Spleen (tissue), 11 donors: Measurements from ENCODE around the gene DIP2C. TPM values are rescaled to one million over a fixed set of nuclear protein-coding genes. Genes with fewer than 3 reads are reported as not detected.
"Not testable (repeated sequence)": the region's sequence is repeated elsewhere in the genome, so short reads cannot be mapped to it uniquely, and the experiment has no call there.

ENCODE experiments used
- DNase-seq: peaks from one replicate; pipeline ENCODE4 v3.0.0-alpha.2; 2020
- H3K27ac ChIP-seq, 8 donors: fragments of 200-600 bp; sonication (generic) in 7 of 8; 1 replicate in 4 of 8; 2 replicates in 4 of 8; pipeline versions ENCODE4 v1.5.0 to v1.8.0; 2016 to 2021; ENCODE audit warnings: inconsistent platforms in 4 of 8, mild to moderate bottlenecking in 4 of 8, moderate library complexity in 1 of 8
- H3K27me3 ChIP-seq, 7 donors: fragments of 200-600 bp; sonication (generic) in 6 of 7; replicated peaks in 1 of 7; 1 replicate in 4 of 7; 2 replicates in 3 of 7; pipeline versions ENCODE4 v1.5.0 to v1.8.0; 2016 to 2021; ENCODE audit warnings: inconsistent platforms in 3 of 7, mild to moderate bottlenecking in 1 of 7
- H3K36me3 ChIP-seq, 6 donors: fragments of 200-600 bp; sonication (generic) in 5 of 6; 1 replicate in 4 of 6; 2 replicates in 2 of 6; pipeline versions ENCODE4 v1.5.0 to v1.8.0; 2016 to 2021; ENCODE audit warnings: inconsistent platforms in 2 of 6
- H3K4me1 ChIP-seq, 6 donors: fragments of 200-600 bp; sonication (generic) in 5 of 6; 1 replicate in 3 of 6; 2 replicates in 3 of 6; pipeline versions ENCODE4 v1.5.0 to v1.8.0; 2016 to 2021; ENCODE audit warnings: inconsistent platforms in 3 of 6
- H3K4me3 ChIP-seq, 8 donors: fragments of 200-600 bp; sonication (generic) in 7 of 8; 1 replicate in 4 of 8; 2 replicates in 4 of 8; pipeline versions ENCODE4 v1.5.0 to v1.8.0; 2016 to 2021; ENCODE audit warnings: inconsistent platforms in 4 of 8, mild to moderate bottlenecking in 4 of 8, moderate library complexity in 2 of 8
- H3K9me3 ChIP-seq, 8 donors: fragments of 200-600 bp; sonication (generic) in 7 of 8; 1 replicate in 4 of 8; 2 replicates in 4 of 8; pipeline versions ENCODE4 v1.5.0 to v1.8.0; 2016 to 2021; ENCODE audit warnings: inconsistent platforms in 4 of 8
- POLR2A ChIP-seq, 3 donors: fragments of 450-650 bp; IDR thresholded peaks; one replicate each; pipeline ENCODE4 v1.5.1; 2017; ENCODE audit warnings: antibody characterized with exemption in 3 of 3, mild to moderate bottlenecking in 1 of 3
- POLR2AphosphoS5 ChIP-seq, 3 donors: sonication (generic); formaldehyde crosslinking; IDR thresholded peaks; one replicate each; pipeline ENCODE4 v1.5.1; 2017; ENCODE audit warnings: antibody characterized with exemption in 3 of 3
- WGBS, 5 donors: extraction: QIAGEN DNeasy Blood & Tissue Kit in 3 of 5; methylation state at CpG; one replicate each; pipeline versions ENCODE4 v1.1.5 to v1.1.7; 2013 to 2018; 5-methylcytosine and 5-hydroxymethylcytosine counted together
- intact Hi-C: fragments of 100-400 bp; cut with DNase I; formaldehyde crosslinking; loops from one replicate; pipeline ENCODE4 v1.15.0; 2023; ENCODE audit warnings: low total_unique reads
- polyA plus RNA-seq, 3 donors: library from polyadenylated mRNA; stranded (reverse); fragments of 200-250 nt; gene quantifications; one replicate each; pipeline ENCODE4 v1.2.1, GENCODE V29; 2013
- total RNA-seq, 7 donors: library from RNA; depleted of rRNA in 3 of 7; stranded (reverse); fragments of >200 nt in 3 of 7; fragmentation: NEBNext Ultra II Directional in 4 of 7; extraction: Animal tissue kit (Norgen Biotek cat#: 25700) in 4 of 7; gene quantifications; one replicate each; pipeline versions ENCODE4 v1.1.0 to v1.2.1, GENCODE V29; 2016 to 2021
- TF ChIP-seq, protein P1 (sequence below), 11 experiments: fragments of 200-600 bp in 7 of 11; fragments of 450-650 bp in 4 of 11; sonication (generic) in 4 of 11; IDR thresholded peaks in 8 of 11; conservative IDR thresholded peaks in 3 of 11; 1 replicate in 7 of 11; 2 replicates in 4 of 11; pipeline versions ENCODE4 v1.4.0 to v1.8.0; 2016 to 2021; ENCODE audit warnings: antibody characterized with exemption in 11 of 11, inconsistent platforms in 4 of 11, mild to moderate bottlenecking in 1 of 11
- donor health status: healthy with polysubstance abuse.
- donor health status: DM: no; HTN: no; CAD: no; lungs with moderate emphysema.
- donor health status: DM: no; HTN: no; CAD: no.
- donor health status: Bipolar disorder and iron deficiency.
- donor health status: healthy.
- donor health status: DM: no; HTN: no; CAD: no.
- donor health status: DM: yes; HTN: yes; CAD: no.

DIP2C gene
- total and polyA plus RNA-seq, 10 donors, result 2.2 to 13.1 (median 9.0) TPM

- no peak for DNase-seq
- no peak overlapping the region for H3K27ac ChIP-seq
- no peak overlapping the region for H3K4me3 ChIP-seq
- H3K4me1 ChIP-seq, result peaks cover 5 to 34% (median 13%) of the 10 kb centered on the region in 6 donors
- no peaks in the 10 kb centered on the region for H3K27me3 ChIP-seq
- 85 to 92% (median 86%) methylated on average over 8 of the region's 8 CpGs for WGBS, 5 donors
- no peaks in the 10 kb centered on the region for H3K9me3 ChIP-seq
- TF ChIP-seq POLR2A (IDR thresholded peaks at IDR 0.05) (no peak), POLR2AphosphoS5 (IDR thresholded peaks at IDR 0.05) (no peak)
- TF ChIP-seq, protein P1, sequence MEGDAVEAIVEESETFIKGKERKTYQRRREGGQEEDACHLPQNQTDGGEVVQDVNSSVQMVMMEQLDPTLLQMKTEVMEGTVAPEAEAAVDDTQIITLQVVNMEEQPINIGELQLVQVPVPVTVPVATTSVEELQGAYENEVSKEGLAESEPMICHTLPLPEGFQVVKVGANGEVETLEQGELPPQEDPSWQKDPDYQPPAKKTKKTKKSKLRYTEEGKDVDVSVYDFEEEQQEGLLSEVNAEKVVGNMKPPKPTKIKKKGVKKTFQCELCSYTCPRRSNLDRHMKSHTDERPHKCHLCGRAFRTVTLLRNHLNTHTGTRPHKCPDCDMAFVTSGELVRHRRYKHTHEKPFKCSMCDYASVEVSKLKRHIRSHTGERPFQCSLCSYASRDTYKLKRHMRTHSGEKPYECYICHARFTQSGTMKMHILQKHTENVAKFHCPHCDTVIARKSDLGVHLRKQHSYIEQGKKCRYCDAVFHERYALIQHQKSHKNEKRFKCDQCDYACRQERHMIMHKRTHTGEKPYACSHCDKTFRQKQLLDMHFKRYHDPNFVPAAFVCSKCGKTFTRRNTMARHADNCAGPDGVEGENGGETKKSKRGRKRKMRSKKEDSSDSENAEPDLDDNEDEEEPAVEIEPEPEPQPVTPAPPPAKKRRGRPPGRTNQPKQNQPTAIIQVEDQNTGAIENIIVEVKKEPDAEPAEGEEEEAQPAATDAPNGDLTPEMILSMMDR (IDR thresholded peaks at IDR 0.05 in 8 of 11, conservative IDR thresholded peaks at IDR 0.05 in 3 of 11), result no peak
- peaks cover 0 to 23% (median 3%) of the 10 kb centered on the region in 6 donors for H3K36me3 ChIP-seq
- intact Hi-C loops, result no loop called here
Observed at GRCh38 chr10:325282-325681, 364.2 kb downstream of the DIP2C start.

GRCh38 chr10:324593-324992 is 364.9 kb downstream of the DIP2C start:
- Histone ChIP-seq H3K27ac (peak overlapping the region in 7 of 8 donors; percentile 32 to 73 (median 58)), H3K9me3 (no peaks in the 10 kb centered on the region), H3K4me1 (peaks cover 5 to 29% (median 13%) of the 10 kb centered on the region in 6 donors), H3K36me3 (peaks cover 0 to 23% (median 3%) of the 10 kb centered on the region in 6 donors), H3K27me3 (no peaks in the 10 kb centered on the region), H3K4me3 (no peak overlapping the region)
- intact Hi-C loops, result no loop called here
- 66 to 81% (median 81%) methylated on average over 15 of the region's 15 CpGs for WGBS, 5 donors
- DNase-seq, result no peak
- TF ChIP-seq, protein P1 (IDR thresholded peaks at IDR 0.05 in 8 of 11, conservative IDR thresholded peaks at IDR 0.05 in 3 of 11), result no peak
- TF ChIP-seq POLR2A (IDR thresholded peaks at IDR 0.05) (no peak), POLR2AphosphoS5 (IDR thresholded peaks at IDR 0.05) (no peak)

DNA sequence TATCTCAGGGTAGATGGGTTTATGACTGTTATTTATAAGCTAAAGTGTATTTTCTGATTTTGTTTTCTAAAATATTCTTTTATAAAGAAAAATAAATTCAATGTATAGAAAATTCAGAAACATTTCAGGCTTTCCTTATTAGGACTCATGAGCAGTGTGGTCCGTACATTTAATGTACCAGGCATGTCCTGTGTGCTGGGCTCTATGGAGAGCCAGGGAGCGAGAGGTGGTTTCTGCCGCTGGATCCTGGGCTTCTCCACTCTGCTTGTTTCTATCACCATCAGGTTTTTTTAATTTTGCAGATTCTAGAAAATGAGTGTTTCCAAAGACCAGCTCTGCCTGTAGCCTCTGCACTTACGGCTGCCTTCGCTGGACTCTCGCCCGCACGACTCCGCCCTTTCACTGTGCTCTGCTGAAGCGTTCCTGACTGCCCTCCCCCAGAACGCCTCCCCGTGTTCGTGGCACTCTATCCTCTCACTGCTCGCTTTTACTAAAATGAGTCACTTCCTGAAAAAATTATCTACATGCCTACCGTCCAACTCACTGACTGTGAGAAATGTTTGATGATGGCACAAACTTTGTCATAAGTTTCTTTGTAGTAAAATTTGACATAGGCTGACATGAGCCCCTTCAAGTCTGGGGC is 365.7 kb downstream of the DIP2C start:
- 30 to 40% (median 38%) methylated on average over 15 of the region's 15 CpGs for WGBS, 5 donors
- H3K4me1 ChIP-seq, result peaks cover 5 to 22% (median 13%) of the 10 kb centered on the region in 6 donors
- peak overlapping the region in 2 of 8 donors; percentile 22 to 48 for H3K4me3 ChIP-seq
- peaks cover 0 to 23% (median 3%) of the 10 kb centered on the region in 6 donors for H3K36me3 ChIP-seq
- intact Hi-C loops, result no loop called here
- H3K27me3 ChIP-seq, result no peaks in the 10 kb centered on the region
- DNase-seq, result peak; percentile 90
- no peaks in the 10 kb centered on the region for H3K9me3 ChIP-seq
- H3K27ac ChIP-seq, result peak overlapping the region; percentile 32 to 73 (median 56)
- TF ChIP-seq, protein P1 (IDR thresholded peaks at IDR 0.05 in 8 of 11, conservative IDR thresholded peaks at IDR 0.05 in 3 of 11), result peak in 1 of 11 experiments; percentile 18
- TF ChIP-seq POLR2A (IDR thresholded peaks at IDR 0.05), result peak in 1 of 3 donors; percentile 21
- peak; percentile 64 to 84 (median 66) for TF ChIP-seq POLR2AphosphoS5 (IDR thresholded peaks at IDR 0.05)

- peaks cover 9 to 29% (median 17%) of the 10 kb centered on the region in 6 donors for H3K4me1 ChIP-seq
- peak; percentile 81 for DNase-seq
- H3K27me3 ChIP-seq, intact Hi-C loops, H3K27ac ChIP-seq, H3K4me3 ChIP-seq, H3K9me3 ChIP-seq: not testable (repeated sequence)
- H3K36me3 ChIP-seq, result peaks cover 0 to 30% (median 3%) of the 10 kb centered on the region in 6 donors
- 80 to 96% (median 91%) methylated on average over 16 to 38 of the region's 43 CpGs for WGBS, 5 donors
Observed at GRCh38 chr10:323046-323445, 366.4 kb downstream of the DIP2C start.
